AG04449 (cell line): ENCODE results near the gene ZNF219.

Experiments
- CTCF ChIA-PET: fragments of 350-600 bp; formaldehyde crosslinking; extraction: SDS; loops from one replicate; lab custom pipeline; 2021; ENCODE audit warnings: antibody characterized with exemption; lab: Yijun Ruan, JAX
- POLR2A ChIA-PET: fragments of 400-600, 350-600 bp; formaldehyde crosslinking; extraction: SDS; loops from one replicate; lab custom pipeline; 2020; ENCODE audit warnings: antibody characterized with exemption, inconsistent platforms; lab: Yijun Ruan, JAX
- DNase-seq: peaks from one replicate; pipeline ENCODE4 v3.0.0-alpha.2; 2010; ENCODE audit warnings: low read depth, low spot score
- H3K4me3 ChIP-seq: 2 replicates; pipeline ENCODE4 v1.5.1; 2011; ENCODE audit warnings: low read depth, mild to moderate bottlenecking, control low read depth, low read length
- TF ChIP-seq, protein P1 (sequence below): IDR thresholded peaks from one replicate; pipeline ENCODE4 v1.5.1; 2011; ENCODE audit warnings: mild to moderate bottlenecking, moderate library complexity, low read length, control low read depth, inconsistent platforms; ENCODE audit not compliant: insufficient read depth; ENCODE audit errors: missing control alignments

ZNF219 gene

DNA sequence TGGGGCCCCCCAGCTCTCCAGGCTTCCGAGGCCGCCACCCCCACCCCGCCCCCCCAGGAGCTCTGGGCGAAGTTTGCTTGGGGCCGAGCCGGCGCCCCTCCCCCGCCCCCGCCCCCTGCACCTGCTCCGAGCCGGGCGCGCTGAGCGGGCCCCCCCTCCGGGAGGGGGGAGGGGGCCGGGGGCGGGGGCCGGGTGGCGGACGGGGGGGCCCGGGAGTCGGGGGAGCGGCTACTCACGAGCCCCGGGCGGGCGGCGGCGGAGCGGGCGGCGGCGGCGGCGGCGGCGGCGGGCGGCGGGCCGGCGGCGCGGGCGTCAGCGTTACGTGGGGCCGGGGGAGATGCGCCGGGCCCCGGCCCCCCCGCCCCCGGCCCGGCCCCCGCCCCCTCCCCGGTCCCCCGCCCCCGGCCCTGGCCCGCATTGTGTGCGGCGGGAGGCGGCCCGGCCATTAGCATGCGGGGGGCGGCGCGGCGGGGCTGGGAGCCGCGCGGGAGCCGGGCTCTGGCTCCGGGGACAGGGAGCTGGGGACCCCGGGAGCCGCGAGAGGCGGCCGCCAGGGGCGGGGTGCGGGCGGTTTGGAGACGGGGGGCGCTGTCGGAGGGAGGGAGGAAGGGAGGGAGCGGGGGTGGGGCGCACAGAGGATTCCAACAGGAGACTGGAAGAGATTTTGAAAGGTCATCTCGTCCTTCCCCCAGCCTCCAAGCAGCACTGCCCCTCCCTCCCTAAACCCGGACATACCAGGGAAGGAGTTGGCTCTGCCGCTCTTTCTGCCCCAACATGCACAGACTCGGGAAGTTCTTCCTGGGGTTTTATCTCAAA lies at the start of gene ZNF219:
Gene ZNF219, minus strand, starts transcription at position 580 of the 816 bp plus-strand sequence. CDS start 5,064 bp downstream, outside the sequence.
- CTCF ChIA-PET = interaction anchor here (0.6 to 7.8 kb wide), 8 partner anchors 7 to 127 kb away, joined by 3 to 325 read pairs (median 91); partner anchors contain the start of genes ARHGEF40 and TMEM253
- H3K4me3 ChIP-seq = peak within 1 kb of the TSS; percentile 69
- TF ChIP-seq, protein P1, sequence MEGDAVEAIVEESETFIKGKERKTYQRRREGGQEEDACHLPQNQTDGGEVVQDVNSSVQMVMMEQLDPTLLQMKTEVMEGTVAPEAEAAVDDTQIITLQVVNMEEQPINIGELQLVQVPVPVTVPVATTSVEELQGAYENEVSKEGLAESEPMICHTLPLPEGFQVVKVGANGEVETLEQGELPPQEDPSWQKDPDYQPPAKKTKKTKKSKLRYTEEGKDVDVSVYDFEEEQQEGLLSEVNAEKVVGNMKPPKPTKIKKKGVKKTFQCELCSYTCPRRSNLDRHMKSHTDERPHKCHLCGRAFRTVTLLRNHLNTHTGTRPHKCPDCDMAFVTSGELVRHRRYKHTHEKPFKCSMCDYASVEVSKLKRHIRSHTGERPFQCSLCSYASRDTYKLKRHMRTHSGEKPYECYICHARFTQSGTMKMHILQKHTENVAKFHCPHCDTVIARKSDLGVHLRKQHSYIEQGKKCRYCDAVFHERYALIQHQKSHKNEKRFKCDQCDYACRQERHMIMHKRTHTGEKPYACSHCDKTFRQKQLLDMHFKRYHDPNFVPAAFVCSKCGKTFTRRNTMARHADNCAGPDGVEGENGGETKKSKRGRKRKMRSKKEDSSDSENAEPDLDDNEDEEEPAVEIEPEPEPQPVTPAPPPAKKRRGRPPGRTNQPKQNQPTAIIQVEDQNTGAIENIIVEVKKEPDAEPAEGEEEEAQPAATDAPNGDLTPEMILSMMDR = no peak
- POLR2A ChIA-PET = interaction anchor here (1.2 to 1.6 kb wide), 2 partner anchors 14 to 27 kb away, joined by 4 to 6 read pairs; partner anchors contain the start of gene ARHGEF40
- no peak for DNase-seq

DNA sequence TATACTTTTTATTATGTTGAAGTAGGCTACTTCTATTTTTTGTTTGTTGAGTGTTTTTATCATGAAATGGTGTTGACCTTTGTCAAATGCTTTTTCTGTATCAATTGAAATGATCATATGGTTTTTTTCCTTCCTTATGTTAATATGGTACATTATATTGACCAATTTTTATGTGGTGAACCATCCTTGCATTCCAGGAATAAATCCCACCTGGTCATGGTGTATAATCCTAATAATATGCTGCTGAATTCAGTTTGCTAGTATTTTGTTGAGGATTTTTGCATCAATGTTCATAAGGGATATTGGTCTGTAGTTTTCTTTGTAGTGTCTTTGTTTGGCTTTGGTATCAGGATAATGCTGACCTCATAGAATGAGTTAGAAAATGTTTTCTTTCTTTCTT lies 47.0 kb upstream of the ZNF219 start:
- TF ChIP-seq, protein P1 = no peak
- no peak for DNase-seq
- CTCF ChIA-PET = no interaction called here
- H3K4me3 ChIP-seq = no peak overlapping the region
- POLR2A ChIA-PET = no interaction called here

DNA sequence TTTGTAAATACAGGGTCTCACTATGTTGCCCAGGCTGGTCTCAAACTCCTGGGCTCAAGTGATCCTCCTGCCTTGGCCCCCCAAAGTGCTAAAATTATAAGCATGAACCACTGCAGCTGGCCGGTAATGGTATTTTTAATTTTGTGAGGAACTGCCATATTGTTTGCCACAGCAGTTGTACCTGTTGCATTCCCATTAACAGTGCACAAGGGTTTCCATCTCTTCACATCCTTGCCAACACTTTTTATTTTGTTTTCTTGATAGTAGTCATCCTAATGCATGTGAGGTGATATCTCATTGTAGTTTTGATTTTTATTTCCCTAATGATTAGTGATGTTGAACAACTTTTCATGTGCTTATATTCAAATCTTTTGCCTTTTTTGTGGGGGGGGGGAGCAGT lies 43.9 kb upstream of the ZNF219 start:
- TF ChIP-seq, protein P1 = no peak
- ChIA-PET CTCF (interaction anchor here (1.0 to 2.3 kb wide), 2 partner anchors 38 to 128 kb away, joined by 3 to 6 read pairs; no protein-coding TSS in a partner anchor), POLR2A (no interaction called here)
- H3K4me3 ChIP-seq = no peak overlapping the region
- no peak for DNase-seq

DNA sequence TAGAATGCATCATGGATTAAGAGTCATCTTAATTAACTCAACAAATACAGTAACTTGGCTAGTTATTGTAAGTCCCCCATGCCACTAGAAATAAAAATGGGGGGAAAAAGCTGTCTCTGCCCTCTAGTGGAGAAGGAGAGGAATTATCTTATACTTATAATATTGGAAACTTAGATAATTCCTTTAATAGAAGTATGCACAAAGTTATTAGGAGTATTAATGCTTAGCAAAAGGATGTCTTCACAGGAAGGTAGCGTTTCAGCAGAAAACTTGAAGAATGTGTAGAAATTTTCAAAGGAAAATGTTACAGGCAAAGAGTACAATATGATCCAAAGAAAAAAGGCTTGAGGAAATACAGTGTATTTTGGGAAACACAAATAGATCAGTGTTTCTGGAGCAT lies 37.6 kb upstream of the ZNF219 start:
- DNase-seq = no peak
- TF ChIP-seq, protein P1 = peak; percentile 24
- no peak overlapping the region for H3K4me3 ChIP-seq
- ChIA-PET POLR2A (no interaction called here), CTCF (interaction anchor here (0.8 to 5.2 kb wide), 20 partner anchors 9 to 420 kb away, joined by 3 to 33 read pairs (median 6); partner anchors contain the start of gene OR5AU1)

DNA sequence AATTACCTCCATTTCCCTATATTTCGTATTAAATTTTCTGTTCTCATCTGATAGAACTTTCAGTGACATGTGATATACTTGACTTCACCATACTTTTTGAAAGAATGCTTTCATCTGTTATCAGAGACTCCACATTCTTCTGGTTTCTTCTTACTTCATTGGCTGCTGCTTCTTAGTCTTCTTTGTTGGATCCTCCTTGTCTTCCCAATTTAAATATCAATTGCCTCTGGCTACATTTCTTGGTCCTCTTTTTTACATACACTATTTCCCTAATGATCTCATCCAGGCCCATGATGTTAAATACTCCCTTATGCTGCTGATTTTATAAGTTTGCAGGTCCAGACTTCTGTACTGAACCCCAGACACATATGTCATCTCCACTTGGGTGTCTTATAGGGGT lies 35.4 kb upstream of the ZNF219 start:
- CTCF ChIA-PET = interaction anchor here (1.1 to 1.4 kb wide), 3 partner anchors 11 to 66 kb away, joined by 3 read pairs; no protein-coding TSS in a partner anchor
- DNase-seq = no peak
- POLR2A ChIA-PET = no interaction called here

DNA sequence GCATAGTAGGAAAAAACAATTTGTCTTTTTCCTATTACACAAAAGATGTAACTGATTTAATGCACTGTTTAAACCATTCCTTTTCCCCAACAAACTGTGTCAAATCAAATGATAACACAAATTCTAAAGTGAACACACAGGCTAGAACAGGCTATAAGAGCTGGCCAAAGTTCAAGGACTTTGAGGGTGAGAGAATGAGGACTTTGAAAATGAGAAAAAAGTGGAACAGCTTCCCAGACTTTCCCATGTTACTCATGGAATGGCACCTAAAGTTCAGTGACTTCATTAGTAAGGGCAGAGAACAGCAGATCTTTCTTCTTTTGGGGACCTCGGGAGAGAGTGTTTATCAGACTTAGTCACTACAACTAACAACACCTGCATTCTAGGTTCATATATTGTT lies 25.0 kb upstream of the ZNF219 start:
- CTCF ChIA-PET = interaction anchor here (0.8 to 6.4 kb wide), 8 partner anchors 10 to 109 kb away, joined by 3 to 35 read pairs (median 5); no protein-coding TSS in a partner anchor
- no peak for DNase-seq
- POLR2A ChIA-PET = no interaction called here
- TF ChIP-seq, protein P1 = no peak
- H3K4me3 ChIP-seq = no peak overlapping the region

More for the DNA sequence above, 35.4 kb upstream of the ZNF219 start:
- H3K4me3 ChIP-seq = no peak overlapping the region
- TF ChIP-seq, protein P1 = no peak
